Uterus (tissue), 2 donors: Measurements from ENCODE around the gene NAALADL1.

ENCODE experiments used
- POLR2A ChIP-seq, 2 donors: fragments of 450-650 bp; IDR thresholded peaks; one replicate each; pipeline ENCODE4 v1.6.1; 2016; ENCODE audit warnings: antibody characterized with exemption in 2 of 2, mild to moderate bottlenecking in 1 of 2, moderate library complexity in 1 of 2
- TF ChIP-seq, protein P1 (sequence below), 4 experiments: fragments of 200-600 bp in 2 of 4; fragments of 450-650 bp in 2 of 4; sonication (generic) in 2 of 4; IDR thresholded peaks; one replicate each; pipeline ENCODE4 v1.5.1; 2016 to 2019; ENCODE audit warnings: antibody characterized with exemption in 4 of 4, mild to moderate bottlenecking in 2 of 4, moderate library complexity in 1 of 4

DNA sequence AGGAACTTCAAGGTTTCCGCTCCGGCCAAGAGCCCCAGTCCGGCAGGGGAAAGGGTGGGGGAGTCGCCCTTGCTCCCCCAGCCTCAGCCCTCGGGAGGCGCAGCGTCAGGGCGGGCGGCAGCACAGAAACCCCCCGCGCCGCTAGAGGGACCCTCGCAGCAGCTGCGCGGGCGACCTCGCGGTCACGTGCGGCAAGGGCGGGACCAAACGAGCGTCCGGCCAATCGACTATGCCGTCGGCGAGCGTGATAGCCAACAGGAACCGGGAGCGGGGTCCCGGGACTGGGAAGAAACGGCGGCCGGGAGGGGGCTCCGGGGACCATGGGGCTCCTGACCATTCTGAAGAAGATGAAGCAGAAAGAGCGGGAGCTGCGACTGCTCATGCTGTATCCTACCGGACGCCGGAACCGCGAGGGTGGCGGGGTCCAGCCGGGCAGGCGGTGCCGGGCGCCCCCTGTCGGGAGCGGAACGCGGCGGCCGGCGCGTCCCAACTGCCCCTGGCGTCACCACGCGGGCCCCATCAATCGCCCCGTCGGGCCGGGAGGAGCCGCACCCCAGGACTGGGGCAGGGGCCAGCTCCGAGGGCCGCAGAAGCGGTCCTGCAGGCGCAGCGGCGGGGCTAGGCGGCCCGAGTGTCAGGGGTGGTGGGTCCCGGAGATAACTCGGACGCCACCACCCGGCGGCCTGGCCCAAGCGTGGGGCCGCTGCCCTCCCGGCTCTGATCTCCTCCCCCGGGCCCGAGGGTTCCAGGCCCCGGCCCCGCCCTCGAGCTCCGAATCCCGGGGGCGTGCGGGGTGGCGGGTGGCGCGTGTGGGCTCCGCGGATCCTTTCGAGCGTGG lies 44.2 kb downstream of the NAALADL1 start, which contains the start of gene ARL2:
- TF ChIP-seq POLR2A (IDR thresholded peaks at IDR 0.05), result peak in 1 of 2 donors; percentile 48
- TF ChIP-seq, protein P1, sequence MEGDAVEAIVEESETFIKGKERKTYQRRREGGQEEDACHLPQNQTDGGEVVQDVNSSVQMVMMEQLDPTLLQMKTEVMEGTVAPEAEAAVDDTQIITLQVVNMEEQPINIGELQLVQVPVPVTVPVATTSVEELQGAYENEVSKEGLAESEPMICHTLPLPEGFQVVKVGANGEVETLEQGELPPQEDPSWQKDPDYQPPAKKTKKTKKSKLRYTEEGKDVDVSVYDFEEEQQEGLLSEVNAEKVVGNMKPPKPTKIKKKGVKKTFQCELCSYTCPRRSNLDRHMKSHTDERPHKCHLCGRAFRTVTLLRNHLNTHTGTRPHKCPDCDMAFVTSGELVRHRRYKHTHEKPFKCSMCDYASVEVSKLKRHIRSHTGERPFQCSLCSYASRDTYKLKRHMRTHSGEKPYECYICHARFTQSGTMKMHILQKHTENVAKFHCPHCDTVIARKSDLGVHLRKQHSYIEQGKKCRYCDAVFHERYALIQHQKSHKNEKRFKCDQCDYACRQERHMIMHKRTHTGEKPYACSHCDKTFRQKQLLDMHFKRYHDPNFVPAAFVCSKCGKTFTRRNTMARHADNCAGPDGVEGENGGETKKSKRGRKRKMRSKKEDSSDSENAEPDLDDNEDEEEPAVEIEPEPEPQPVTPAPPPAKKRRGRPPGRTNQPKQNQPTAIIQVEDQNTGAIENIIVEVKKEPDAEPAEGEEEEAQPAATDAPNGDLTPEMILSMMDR (IDR thresholded peaks at IDR 0.05), result peak; percentile 71 to 77 (median 76)
